Tibial nerve (tissue), 3 donors: ENCODE results near the gene SLC25A11.

Experiments
- POLR2A ChIP-seq, 2 donors: fragments of 450-650 bp; IDR thresholded peaks; one replicate each; pipeline ENCODE4 v1.6.1; 2017; ENCODE audit warnings: antibody characterized with exemption in 2 of 2, mild to moderate bottlenecking in 2 of 2, moderate library complexity in 2 of 2
- TF ChIP-seq, protein P1 (sequence below), 5 experiments: fragments of 200-600 bp in 3 of 5; fragments of 450-650 bp in 2 of 5; sonication (generic) in 3 of 5; IDR thresholded peaks; one replicate each; pipeline ENCODE4 v1.5.1; 2016 to 2019; ENCODE audit warnings: antibody characterized with exemption in 5 of 5, mild to moderate bottlenecking in 3 of 5, moderate library complexity in 2 of 5

DNA sequence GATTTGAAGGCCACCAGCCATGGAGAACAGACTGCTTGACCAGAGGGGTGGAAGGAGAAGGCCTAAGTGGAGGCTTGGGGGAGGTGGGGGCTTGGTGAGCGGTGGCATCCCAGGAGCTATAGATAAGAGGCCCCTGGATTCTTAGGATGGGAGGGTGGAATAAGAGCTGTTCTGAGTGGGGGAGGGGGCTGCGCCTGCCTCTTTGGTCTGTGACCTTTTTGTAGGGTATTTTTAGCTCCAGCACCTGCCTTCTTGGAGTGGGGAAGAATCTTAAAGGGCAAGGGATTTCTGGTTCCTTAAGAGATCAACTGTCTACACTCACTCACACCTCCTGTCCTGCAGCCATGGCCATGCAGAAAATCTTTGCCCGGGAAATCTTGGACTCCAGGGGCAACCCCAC lies 11.6 kb upstream of the SLC25A11 start:
- TF ChIP-seq, protein P1, sequence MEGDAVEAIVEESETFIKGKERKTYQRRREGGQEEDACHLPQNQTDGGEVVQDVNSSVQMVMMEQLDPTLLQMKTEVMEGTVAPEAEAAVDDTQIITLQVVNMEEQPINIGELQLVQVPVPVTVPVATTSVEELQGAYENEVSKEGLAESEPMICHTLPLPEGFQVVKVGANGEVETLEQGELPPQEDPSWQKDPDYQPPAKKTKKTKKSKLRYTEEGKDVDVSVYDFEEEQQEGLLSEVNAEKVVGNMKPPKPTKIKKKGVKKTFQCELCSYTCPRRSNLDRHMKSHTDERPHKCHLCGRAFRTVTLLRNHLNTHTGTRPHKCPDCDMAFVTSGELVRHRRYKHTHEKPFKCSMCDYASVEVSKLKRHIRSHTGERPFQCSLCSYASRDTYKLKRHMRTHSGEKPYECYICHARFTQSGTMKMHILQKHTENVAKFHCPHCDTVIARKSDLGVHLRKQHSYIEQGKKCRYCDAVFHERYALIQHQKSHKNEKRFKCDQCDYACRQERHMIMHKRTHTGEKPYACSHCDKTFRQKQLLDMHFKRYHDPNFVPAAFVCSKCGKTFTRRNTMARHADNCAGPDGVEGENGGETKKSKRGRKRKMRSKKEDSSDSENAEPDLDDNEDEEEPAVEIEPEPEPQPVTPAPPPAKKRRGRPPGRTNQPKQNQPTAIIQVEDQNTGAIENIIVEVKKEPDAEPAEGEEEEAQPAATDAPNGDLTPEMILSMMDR (IDR thresholded peaks at IDR 0.05) = no peak
- no peak for TF ChIP-seq POLR2A (IDR thresholded peaks at IDR 0.05)
